ENCODE data around the gene KCNJ14.

DNA sequence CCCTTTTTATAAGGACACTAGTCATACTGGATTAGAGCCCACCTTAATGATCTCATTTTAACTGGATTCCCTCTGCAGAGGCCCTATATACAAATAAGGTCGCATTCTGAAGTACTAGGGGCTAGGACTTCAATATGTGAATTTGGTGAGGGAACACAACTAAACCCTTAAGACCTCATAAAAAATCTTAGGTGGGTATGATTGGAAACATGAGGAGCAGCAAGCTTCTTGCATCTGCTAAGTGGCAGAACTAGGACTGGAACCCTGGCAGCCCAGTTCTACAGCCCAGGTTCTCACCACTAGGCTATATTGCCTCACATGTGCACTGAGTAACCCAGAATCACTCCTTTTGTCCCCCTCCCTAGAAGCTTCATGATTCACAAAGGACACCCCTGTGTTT is 26.7 kb upstream of the KCNJ14 start:
- TF ChIP-seq, protein P1, sequence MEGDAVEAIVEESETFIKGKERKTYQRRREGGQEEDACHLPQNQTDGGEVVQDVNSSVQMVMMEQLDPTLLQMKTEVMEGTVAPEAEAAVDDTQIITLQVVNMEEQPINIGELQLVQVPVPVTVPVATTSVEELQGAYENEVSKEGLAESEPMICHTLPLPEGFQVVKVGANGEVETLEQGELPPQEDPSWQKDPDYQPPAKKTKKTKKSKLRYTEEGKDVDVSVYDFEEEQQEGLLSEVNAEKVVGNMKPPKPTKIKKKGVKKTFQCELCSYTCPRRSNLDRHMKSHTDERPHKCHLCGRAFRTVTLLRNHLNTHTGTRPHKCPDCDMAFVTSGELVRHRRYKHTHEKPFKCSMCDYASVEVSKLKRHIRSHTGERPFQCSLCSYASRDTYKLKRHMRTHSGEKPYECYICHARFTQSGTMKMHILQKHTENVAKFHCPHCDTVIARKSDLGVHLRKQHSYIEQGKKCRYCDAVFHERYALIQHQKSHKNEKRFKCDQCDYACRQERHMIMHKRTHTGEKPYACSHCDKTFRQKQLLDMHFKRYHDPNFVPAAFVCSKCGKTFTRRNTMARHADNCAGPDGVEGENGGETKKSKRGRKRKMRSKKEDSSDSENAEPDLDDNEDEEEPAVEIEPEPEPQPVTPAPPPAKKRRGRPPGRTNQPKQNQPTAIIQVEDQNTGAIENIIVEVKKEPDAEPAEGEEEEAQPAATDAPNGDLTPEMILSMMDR (IDR thresholded peaks at IDR 0.05 in 4 of 5, conservative IDR thresholded peaks at IDR 0.05 in 1 of 5) = no peak
- no peak for TF ChIP-seq POLR2A (IDR thresholded peaks at IDR 0.05)
